Measurements from ENCODE around the gene QPRT.
"Not testable (repeated sequence)": the region's sequence is repeated elsewhere in the genome, so short reads cannot be mapped to it uniquely, and the experiment has no call there.

GRCh38 chr16:29629318-29629717, 49.7 kb upstream of the QPRT start:
- TF ChIP-seq, protein P1, sequence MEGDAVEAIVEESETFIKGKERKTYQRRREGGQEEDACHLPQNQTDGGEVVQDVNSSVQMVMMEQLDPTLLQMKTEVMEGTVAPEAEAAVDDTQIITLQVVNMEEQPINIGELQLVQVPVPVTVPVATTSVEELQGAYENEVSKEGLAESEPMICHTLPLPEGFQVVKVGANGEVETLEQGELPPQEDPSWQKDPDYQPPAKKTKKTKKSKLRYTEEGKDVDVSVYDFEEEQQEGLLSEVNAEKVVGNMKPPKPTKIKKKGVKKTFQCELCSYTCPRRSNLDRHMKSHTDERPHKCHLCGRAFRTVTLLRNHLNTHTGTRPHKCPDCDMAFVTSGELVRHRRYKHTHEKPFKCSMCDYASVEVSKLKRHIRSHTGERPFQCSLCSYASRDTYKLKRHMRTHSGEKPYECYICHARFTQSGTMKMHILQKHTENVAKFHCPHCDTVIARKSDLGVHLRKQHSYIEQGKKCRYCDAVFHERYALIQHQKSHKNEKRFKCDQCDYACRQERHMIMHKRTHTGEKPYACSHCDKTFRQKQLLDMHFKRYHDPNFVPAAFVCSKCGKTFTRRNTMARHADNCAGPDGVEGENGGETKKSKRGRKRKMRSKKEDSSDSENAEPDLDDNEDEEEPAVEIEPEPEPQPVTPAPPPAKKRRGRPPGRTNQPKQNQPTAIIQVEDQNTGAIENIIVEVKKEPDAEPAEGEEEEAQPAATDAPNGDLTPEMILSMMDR (IDR thresholded peaks at IDR 0.05; ENCODE audit: extremely low read depth in 1 of 2, insufficient read depth in 1 of 2, low read depth in 1 of 2, low read length in 2 of 2), result not testable (repeated sequence)
- TF ChIP-seq EZH2 (IDR thresholded peaks at IDR 0.05; ENCODE audit: borderline replicate concordance, low read depth, low read length, severe bottlenecking); FOS (IDR thresholded peaks at IDR 0.05; ENCODE audit: borderline replicate concordance, insufficient read depth, low read length); POLR2A (IDR thresholded peaks at IDR 0.05; ENCODE audit: low read depth, low read length): not testable (repeated sequence)
- TF ChIP-seq, protein P2, sequence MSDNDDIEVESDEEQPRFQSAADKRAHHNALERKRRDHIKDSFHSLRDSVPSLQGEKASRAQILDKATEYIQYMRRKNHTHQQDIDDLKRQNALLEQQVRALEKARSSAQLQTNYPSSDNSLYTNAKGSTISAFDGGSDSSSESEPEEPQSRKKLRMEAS (IDR thresholded peaks at IDR 0.05; ENCODE audit: insufficient read depth, insufficient read length), result not testable (repeated sequence)

All from endothelial cell of umbilical vein (primary cell).